ENCODE results near the gene FITM2.

The FITM2 gene

GRCh38 chr20:44273231-44274215, 37.5 kb downstream of the FITM2 start (continued):
- TF ChIP-seq ZNF394 (tag by site-specific recombination; IDR thresholded peaks at IDR 0.05; ENCODE audit: borderline replicate concordance), result no peak

GRCh38 chr20:44271915-44272663, 38.9 kb downstream of the FITM2 start:
- Histone ChIP-seq H3K9me3 (ENCODE audit: control insufficient read depth, insufficient read depth, low read depth, low read length) (no peaks in the 10 kb centered on the region), H3K4me1 (ENCODE audit: control insufficient read depth, insufficient read depth, low read length) (no peaks in the 10 kb centered on the region), H3K36me3 (ENCODE audit: control insufficient read depth in 2 of 2, insufficient read depth in 1 of 2, low read length in 2 of 2) (no peaks in the 10 kb centered on the region), H3K27ac (ENCODE audit: extremely low read depth, low read depth, low read length) (no peak overlapping the region), H3K4me3 (ENCODE audit: low read depth, low read length) (no peak overlapping the region)
- POLR2A ChIA-PET, result no interaction called here
- TF ChIP-seq ZNF792 (tag by site-specific recombination; IDR thresholded peaks at IDR 0.05), result no peak
- TF ChIP-seq ATF2 (tag by site-specific recombination; IDR thresholded peaks at IDR 0.05; ENCODE audit: low read depth), result peak; percentile 45; the same call in 1 of the 2 replicates
- TF ChIP-seq ZNF366 (tag by site-specific recombination; conservative IDR thresholded peaks at IDR 0.05), result no peak
- peak; percentile 81 for TF ChIP-seq ZIC2 (tag by site-specific recombination; IDR thresholded peaks at IDR 0.05)
- TF ChIP-seq ZNF664 (tag by site-specific recombination; IDR thresholded peaks at IDR 0.05), result no peak
- TF ChIP-seq ZNF785 (tag by site-specific recombination; IDR thresholded peaks at IDR 0.05), result 0 out of 2 replicates have a peak, but pooled peaks have one; percentile 30
- no peak for TF ChIP-seq ZNF37A (tag by site-specific recombination; IDR thresholded peaks at IDR 0.05)
- no peak for TF ChIP-seq ZNF266 (tag by site-specific recombination; IDR thresholded peaks at IDR 0.05; ENCODE audit: low read depth)
- CTCF ChIA-PET, result interaction anchor here (1.3 to 2.1 kb wide), 2 partner anchors 21 to 55 kb away, joined by 6 to 8 read pairs; no protein-coding TSS in a partner anchor

GRCh38 chr20:44268802-44269201, 42.2 kb downstream of the FITM2 start:
- Histone ChIP-seq H3K4me1 (ENCODE audit: control insufficient read depth, insufficient read depth, low read length) (no peaks in the 10 kb centered on the region), H3K27ac (ENCODE audit: extremely low read depth, low read depth, low read length) (no peak overlapping the region), H3K36me3 (ENCODE audit: control insufficient read depth in 2 of 2, insufficient read depth in 1 of 2, low read length in 2 of 2) (no peaks in the 10 kb centered on the region), H3K4me3 (ENCODE audit: low read depth, low read length) (no peak overlapping the region), H3K9me3 (ENCODE audit: control insufficient read depth, insufficient read depth, low read depth, low read length) (no peaks in the 10 kb centered on the region)
- ChIA-PET CTCF (interaction anchor here (0.6 to 0.8 kb wide), 2 partner anchors 45 to 66 kb away, joined by 3 read pairs; no protein-coding TSS in a partner anchor), POLR2A (no interaction called here)
- TF ChIP-seq ZNF830 (tag by site-specific recombination; IDR thresholded peaks at IDR 0.05; ENCODE audit: low read depth), result no peak
- TF ChIP-seq ZNF394 (tag by site-specific recombination; IDR thresholded peaks at IDR 0.05; ENCODE audit: borderline replicate concordance), result no peak
- no peak for TF ChIP-seq ZBTB49 (tag by site-specific recombination; IDR thresholded peaks at IDR 0.05; ENCODE audit: low read depth)
- TF ChIP-seq ZNF335 (tag by site-specific recombination; conservative IDR thresholded peaks at IDR 0.05), result no peak
- no peak for TF ChIP-seq ZNF692 (tag by site-specific recombination; IDR thresholded peaks at IDR 0.05)
- no peak for TF ChIP-seq ZNF513 (tag by site-specific recombination; IDR thresholded peaks at IDR 0.05)
- no peak for TF ChIP-seq ATF2 (tag by site-specific recombination; IDR thresholded peaks at IDR 0.05; ENCODE audit: low read depth)
- no peak for TF ChIP-seq ZNF501 (tag by site-specific recombination; IDR thresholded peaks at IDR 0.05)
- TF ChIP-seq ELK4 (IDR thresholded peaks at IDR 0.05; ENCODE audit: borderline replicate concordance, low read depth, low read length), result no peak
- TF ChIP-seq ZNF707 (tag by site-specific recombination; IDR thresholded peaks at IDR 0.05), result no peak
